ENCODE results near the gene PXN. TPM values are rescaled to one million over a fixed set of nuclear protein-coding genes. Genes with fewer than 3 reads are reported as not detected.

PXN gene
- total RNA-seq, 1 experiment from 2014 or later: 156 TPM

DNA sequence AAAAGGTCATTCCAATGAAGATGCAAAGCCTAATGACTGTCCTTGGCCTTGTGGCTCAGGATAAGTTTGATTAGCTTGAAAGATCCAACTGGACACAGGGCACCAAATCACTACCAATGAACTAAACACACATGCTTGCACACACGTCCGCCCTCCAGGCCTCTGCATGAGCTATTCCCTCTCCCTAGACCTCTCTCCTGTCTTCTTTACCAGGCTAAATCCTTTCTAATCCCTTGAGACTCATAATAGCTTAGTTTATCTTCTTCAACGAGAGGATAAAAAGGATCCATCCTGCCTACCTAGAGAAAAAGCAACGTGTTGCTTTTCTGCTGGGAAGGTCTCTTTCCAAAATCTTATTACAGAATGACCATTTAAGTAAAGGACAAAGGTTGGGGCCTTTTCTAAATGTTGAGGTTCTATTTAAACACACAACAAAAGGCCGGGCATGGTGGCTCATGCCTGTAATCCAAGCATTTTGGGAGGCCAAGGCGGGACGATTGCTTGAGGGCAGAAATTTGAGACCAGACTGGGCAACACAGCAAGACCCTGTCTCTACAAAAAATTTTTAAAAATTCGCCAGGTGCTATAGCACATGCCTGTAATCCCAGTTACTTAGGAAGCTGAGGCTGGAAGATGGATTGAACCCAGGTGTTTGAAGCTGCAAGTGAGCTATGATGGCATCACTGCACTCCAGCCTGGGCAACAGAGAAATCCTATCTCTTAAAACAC is 22.4 kb downstream of the PXN start:
- intact Hi-C loops (cut with micrococcal nuclease; ENCODE audit: unreplicated experiment): no loop called here
- CTCF ChIA-PET: interaction anchor here (0.6 to 1.5 kb wide), 2 partner anchors 15 to 874 kb away, joined by 3 read pairs; no protein-coding TSS in a partner anchor
- H3K27ac Mint-ChIP-seq (ENCODE audit: unreplicated experiment): no peak overlapping the region
- H3K36me3 Mint-ChIP-seq (ENCODE audit: insufficient read depth, unreplicated experiment): peaks cover 23% of the 10 kb centered on the region
- DNase-seq: no peak
- H3K27me3 Mint-ChIP-seq (ENCODE audit: unreplicated experiment): no peaks in the 10 kb centered on the region
- no TSS peak for BruUV-seq (replicated peaks)
- peaks cover 49% of the 10 kb centered on the region for H3K4me1 Mint-ChIP-seq (ENCODE audit: low read depth, unreplicated experiment)
- no peaks in the 10 kb centered on the region for H3K9me3 Mint-ChIP-seq (ENCODE audit: low read depth, unreplicated experiment)
- no peak overlapping the region for H3K4me3 Mint-ChIP-seq (ENCODE audit: low read depth, unreplicated experiment)
- TF ChIP-seq, protein P1, sequence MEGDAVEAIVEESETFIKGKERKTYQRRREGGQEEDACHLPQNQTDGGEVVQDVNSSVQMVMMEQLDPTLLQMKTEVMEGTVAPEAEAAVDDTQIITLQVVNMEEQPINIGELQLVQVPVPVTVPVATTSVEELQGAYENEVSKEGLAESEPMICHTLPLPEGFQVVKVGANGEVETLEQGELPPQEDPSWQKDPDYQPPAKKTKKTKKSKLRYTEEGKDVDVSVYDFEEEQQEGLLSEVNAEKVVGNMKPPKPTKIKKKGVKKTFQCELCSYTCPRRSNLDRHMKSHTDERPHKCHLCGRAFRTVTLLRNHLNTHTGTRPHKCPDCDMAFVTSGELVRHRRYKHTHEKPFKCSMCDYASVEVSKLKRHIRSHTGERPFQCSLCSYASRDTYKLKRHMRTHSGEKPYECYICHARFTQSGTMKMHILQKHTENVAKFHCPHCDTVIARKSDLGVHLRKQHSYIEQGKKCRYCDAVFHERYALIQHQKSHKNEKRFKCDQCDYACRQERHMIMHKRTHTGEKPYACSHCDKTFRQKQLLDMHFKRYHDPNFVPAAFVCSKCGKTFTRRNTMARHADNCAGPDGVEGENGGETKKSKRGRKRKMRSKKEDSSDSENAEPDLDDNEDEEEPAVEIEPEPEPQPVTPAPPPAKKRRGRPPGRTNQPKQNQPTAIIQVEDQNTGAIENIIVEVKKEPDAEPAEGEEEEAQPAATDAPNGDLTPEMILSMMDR (IDR thresholded peaks at IDR 0.05; ENCODE audit: unreplicated experiment): no peak

DNA sequence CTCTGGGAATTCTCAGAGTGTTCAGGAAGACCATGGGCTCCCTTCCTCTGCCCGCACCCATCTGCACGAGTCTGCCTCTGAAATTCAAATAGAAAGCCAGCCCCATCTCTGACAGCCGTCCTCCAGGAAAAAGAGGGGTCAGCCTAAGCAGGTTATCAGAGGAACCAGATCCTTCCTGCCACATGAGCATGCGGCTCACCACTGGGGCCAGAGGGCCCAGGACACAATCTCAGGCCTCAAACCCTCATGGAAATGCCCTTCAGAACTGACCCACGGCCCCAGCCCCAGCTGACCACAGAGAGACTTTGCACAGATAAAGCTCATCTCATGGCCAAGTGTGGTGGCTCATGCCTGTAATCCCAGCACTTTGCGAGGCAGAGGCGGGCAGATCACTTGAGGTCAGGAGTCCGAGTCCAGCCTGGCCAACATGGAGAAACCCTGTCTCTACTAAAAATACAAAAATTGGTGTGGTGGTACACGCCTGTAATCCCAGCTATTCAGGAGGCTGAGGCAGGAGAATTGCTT is 23.2 kb downstream of the PXN start:
- Mint-ChIP-seq H3K36me3 (ENCODE audit: insufficient read depth, unreplicated experiment) (peaks cover 15% of the 10 kb centered on the region), H3K9me3 (ENCODE audit: low read depth, unreplicated experiment) (no peaks in the 10 kb centered on the region), H3K27me3 (ENCODE audit: unreplicated experiment) (no peaks in the 10 kb centered on the region), H3K27ac (ENCODE audit: unreplicated experiment) (no peak overlapping the region), H3K4me1 (ENCODE audit: low read depth, unreplicated experiment) (peaks cover 49% of the 10 kb centered on the region), H3K4me3 (ENCODE audit: low read depth, unreplicated experiment) (no peak overlapping the region)
- CTCF ChIA-PET: interaction anchor here (0.6 kb wide), 1 partner anchor 874 kb away, joined by 3 read pairs; no protein-coding TSS in a partner anchor
- intact Hi-C loops (cut with micrococcal nuclease; ENCODE audit: unreplicated experiment): no loop called here
- no peak for DNase-seq
- TF ChIP-seq, protein P1 (IDR thresholded peaks at IDR 0.05; ENCODE audit: unreplicated experiment): no peak
- no TSS peak for BruUV-seq (replicated peaks)

DNA sequence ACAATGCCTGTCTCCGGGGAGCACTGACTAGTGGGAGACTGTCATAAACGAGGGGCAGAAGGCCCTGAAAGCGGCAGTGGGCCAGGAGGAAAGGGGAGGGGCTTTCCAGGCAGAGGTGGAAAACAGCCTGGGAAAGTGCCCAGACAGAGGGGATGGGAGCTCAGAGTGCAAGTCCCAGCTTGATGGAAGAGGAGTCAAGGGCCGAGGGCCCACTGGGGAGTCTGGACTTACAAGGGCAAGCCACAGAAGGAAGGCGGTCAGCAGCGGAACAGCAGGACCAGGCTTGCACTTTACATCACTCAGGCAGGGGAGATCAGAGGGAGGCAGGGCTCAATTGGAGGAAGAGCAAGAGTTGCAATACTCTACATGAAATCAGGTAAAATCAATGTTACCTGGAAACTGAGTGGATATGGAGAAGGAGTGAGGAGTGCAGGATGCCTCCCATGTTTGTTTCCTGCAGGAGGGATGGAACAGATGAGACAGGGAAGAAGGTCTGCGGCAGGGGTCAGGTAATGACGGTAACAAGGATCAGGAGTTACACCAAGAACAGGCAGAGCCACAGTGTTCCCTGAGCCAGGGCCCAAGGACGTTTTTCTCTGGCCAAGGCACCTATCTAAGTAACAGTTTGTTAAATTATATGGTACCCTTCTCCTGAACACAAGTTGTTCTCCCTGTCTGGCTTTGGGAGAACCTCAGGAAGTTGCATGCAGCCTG is 23.8 kb downstream of the PXN start:
- TF ChIP-seq, protein P1 (IDR thresholded peaks at IDR 0.05; ENCODE audit: unreplicated experiment): no peak
- Mint-ChIP-seq H3K4me3 (ENCODE audit: low read depth, unreplicated experiment) (no peak overlapping the region), H3K9me3 (ENCODE audit: low read depth, unreplicated experiment) (no peaks in the 10 kb centered on the region), H3K36me3 (ENCODE audit: insufficient read depth, unreplicated experiment) (peaks cover 14% of the 10 kb centered on the region), H3K27ac (ENCODE audit: unreplicated experiment) (no peak overlapping the region), H3K27me3 (ENCODE audit: unreplicated experiment) (no peaks in the 10 kb centered on the region), H3K4me1 (ENCODE audit: low read depth, unreplicated experiment) (peaks cover 48% of the 10 kb centered on the region)
- no peak for DNase-seq
- CTCF ChIA-PET: no interaction called here
- BruUV-seq (replicated peaks): no TSS peak
- intact Hi-C loops (cut with micrococcal nuclease; ENCODE audit: unreplicated experiment): no loop called here

DNA sequence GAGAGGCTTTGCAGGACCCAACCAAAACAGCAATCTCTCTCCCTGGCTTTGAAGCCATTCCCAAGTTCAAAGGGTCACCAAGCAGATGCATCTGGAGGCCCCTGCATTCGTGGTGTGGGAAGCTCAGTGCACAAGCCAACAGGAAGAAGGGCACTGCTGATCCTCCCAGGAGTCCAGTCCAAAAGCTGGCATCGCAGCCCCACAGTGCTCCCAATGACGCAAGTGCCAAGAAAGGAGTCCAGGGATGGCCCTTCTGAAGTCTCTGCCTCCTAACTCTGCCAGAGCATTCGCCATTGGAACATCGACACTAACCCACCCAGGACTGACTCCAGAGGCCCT is 25.1 kb downstream of the PXN start:
- H3K9me3 Mint-ChIP-seq (ENCODE audit: low read depth, unreplicated experiment): no peaks in the 10 kb centered on the region
- CTCF ChIA-PET: interaction anchor here (0.6 to 1.7 kb wide), 4 partner anchors 9 to 228 kb away, joined by 3 to 7 read pairs (median 4); partner anchors contain the start of gene PXN
- H3K4me3 Mint-ChIP-seq (ENCODE audit: low read depth, unreplicated experiment): no peak overlapping the region
- no peak overlapping the region for H3K27ac Mint-ChIP-seq (ENCODE audit: unreplicated experiment)
- peaks cover 55% of the 10 kb centered on the region for H3K4me1 Mint-ChIP-seq (ENCODE audit: low read depth, unreplicated experiment)
- no peaks in the 10 kb centered on the region for H3K27me3 Mint-ChIP-seq (ENCODE audit: unreplicated experiment)
- TF ChIP-seq, protein P1 (IDR thresholded peaks at IDR 0.05; ENCODE audit: unreplicated experiment): no peak
- intact Hi-C loops (cut with micrococcal nuclease; ENCODE audit: unreplicated experiment): no loop called here
- BruUV-seq (replicated peaks): no TSS peak
- no peak for DNase-seq
- peaks cover 18% of the 10 kb centered on the region for H3K36me3 Mint-ChIP-seq (ENCODE audit: insufficient read depth, unreplicated experiment)

Data from Calu3 (cell line).